Renal cortex interstitium (tissue), 15 donors: ENCODE results near the gene HES7. TPM values are rescaled to one million over a fixed set of nuclear protein-coding genes. Genes with fewer than 3 reads are reported as not detected.
"Not testable (repeated sequence)": the region's sequence is repeated elsewhere in the genome, so short reads cannot be mapped to it uniquely, and the experiment has no call there.

ENCODE experiments used
- DNase-seq, 11 donors: peaks; one replicate each; pipeline ENCODE4 v3.0.0-alpha.2; 2013; ENCODE audit warnings: low read depth in 9 of 11, low spot score in 4 of 11; ENCODE audit errors: extremely low read depth in 1 of 11
- long read RNA-seq, 16 experiments: transcript quantifications; one replicate each; lab custom pipeline, GENCODE V29; 2026
- polyA plus RNA-seq, 3 donors: library from polyadenylated mRNA; unstranded; fragments of 120-200 nt; gene quantifications; one replicate each; pipeline ENCODE4 v1.2.1, GENCODE V29; 2013; ENCODE audit not compliant: insufficient read length in 3 of 3

HES7 gene
- polyA plus RNA-seq = under 1 TPM in 1 of 3 donors, not detected in 2; 0.17 TPM
- long read RNA-seq, donor 1 = 0 reads
- long read RNA-seq, donor 2 = 0 reads
- long read RNA-seq, donor 3 = 0 reads
- long read RNA-seq, donor 4 = 0 reads
- long read RNA-seq, donor 5 = 0 reads
- long read RNA-seq, donor 6 = 0 reads
- long read RNA-seq, donor 7 = 0 reads
- long read RNA-seq, donor 8 = 0 reads
- long read RNA-seq, donor 9 = 0 reads
- long read RNA-seq, donor 10 = 0 reads
- long read RNA-seq, donor 11 = 0 reads
- long read RNA-seq, donor 12 = 0 reads
- long read RNA-seq, donor 13 = 0 reads
- long read RNA-seq, donor 14 = 0 reads
- long read RNA-seq, donor 15 = 0 reads
- long read RNA-seq, donor 16, partial matches to known transcripts = 0 of 1 reads
- long read RNA-seq, donor 16, other reads (novel, unspliced or antisense) = 0 of 1 reads

DNA sequence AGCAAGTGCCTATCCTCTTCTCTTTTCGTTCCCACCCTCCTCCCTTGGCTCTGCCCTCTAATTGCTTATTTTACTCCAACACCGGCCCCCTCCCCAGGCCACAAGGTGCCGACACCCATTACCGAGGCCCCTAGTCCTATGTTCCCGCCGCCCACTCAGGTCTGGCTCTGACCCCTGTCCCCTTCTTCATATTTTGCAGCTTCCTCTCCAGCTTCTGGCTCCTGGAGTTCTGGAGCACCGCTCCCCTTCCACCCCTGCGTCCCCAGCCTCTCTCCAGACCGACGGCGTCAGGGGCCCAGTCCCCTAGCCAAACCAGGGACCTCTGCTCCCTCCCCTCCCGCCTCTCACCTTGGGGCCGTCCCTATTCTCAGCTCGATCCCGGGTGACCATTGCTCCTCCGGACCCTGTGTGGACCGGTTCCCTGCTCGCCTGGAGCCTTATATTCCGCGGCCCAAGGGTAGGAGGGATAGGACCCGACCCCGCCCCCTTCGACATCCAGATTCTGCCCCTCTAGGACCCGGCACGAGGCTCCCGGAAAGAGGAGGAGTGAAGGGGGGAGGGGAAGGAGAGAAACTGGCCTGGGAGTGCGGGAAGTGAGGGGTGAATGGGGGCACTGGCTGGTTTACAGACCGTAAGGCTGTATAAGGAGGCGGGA is at the start of gene HES7:
Gene HES7, minus strand, starts transcription at position 412 of the 655 bp plus-strand sequence. Its CDS starts 22 bp downstream, at position 390.
- peak in 1 of 11 donors; percentile 13 for DNase-seq

GRCh38 chr17:8173056-8173870 is 49.4 kb upstream of the HES7 start:
- peak in 7 of 11 donors; percentile 86 to 94 (median 92) for DNase-seq

GRCh38 chr17:8170186-8170585 is 46.3 kb upstream of the HES7 start:
- DNase-seq = not testable (repeated sequence)

GRCh38 chr17:8167526-8167925 is 43.6 kb upstream of the HES7 start:
- DNase-seq = no peak

GRCh38 chr17:8166731-8167130 is 42.8 kb upstream of the HES7 start:
- no peak for DNase-seq

- no peak for DNase-seq
Measured at GRCh38 chr17:8164815-8165131, 40.9 kb upstream of the HES7 start.

DNA sequence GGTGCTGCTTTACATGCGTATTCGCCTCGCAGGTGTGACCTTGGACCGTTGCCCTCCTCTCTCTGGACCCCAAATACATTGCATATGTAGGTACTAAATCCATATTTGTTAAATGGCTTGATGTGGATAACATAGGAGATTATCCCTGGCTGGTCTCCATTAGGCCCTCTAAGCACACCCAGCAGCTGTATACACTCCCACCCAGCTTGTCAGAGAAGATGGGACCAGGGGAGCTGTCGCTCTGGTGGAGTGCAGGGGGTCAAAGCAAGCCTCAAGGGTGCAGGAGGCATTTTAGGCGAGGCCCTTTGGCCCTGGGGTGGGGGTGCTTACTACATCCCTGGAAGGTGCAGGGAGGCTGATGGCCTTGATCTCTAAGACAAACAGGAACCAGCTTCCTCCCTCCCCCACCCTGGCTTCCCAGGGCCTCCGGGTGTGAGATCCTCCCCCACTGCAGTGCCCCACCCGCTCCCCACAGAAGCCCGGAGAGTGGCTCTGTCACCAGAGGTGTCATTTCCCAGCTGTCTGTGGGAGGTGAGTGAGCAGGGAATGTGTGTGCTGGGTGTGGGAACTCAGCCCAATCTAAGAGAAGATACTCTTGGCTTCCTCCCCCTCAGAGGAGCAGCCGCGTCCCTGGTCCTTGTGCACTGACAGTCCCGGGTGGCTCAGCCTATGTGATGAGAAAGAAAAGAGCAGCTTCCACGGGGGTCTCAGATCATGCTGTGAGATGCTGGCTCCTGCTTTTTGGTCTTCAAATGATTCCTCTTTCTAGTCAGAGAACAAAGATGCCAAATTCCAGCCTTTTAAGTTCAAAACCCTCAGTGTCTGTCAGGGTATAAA is 40.3 kb upstream of the HES7 start:
- DNase-seq = peak in 1 of 11 donors; percentile 69

GRCh38 chr17:8162997-8163977 is 39.4 kb upstream of the HES7 start:
- no peak for DNase-seq

DNA sequence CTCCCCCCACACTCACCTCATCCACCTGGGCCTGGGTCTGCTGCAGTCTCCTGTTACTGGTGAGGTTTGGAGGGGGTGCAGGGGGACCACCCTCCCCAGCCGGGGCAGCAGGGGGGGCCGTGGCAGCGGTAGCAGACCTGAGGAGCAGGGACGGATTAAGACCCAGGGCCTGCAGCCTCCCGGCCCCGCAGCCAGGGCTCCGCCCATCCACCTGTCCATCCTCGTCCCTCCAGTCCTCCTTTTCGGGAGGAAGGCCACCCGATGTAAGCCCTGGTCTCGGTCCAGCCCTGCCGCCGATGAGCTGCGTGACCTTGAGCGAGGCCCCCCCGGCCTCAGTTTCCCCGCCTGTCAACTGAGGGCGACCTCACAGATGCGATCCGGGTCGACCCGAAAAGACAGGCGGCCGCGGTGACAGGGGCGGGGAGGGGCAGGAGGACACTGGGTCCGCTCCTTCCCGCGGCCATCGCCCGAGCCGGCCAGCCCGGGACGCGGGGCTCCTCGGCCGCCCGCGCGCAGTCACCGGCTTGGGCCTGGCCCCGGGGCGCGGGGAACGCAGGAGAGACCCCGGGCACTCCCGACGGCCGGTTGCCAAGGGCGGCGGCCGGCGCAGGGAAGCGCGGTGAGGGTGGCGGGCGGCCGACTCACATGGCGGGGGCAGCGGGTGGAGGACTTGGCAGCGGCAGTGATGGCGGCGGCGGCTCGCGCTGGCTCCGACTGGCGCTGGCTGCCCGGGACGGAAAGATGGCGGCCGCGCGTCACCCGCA is 38.5 kb upstream of the HES7 start, which contains the start of gene VAMP2:
Gene VAMP2, minus strand, starts transcription at position 716 of the 764 bp plus-strand sequence. Its CDS starts 69 bp downstream, at position 647.
- no peak for DNase-seq

GRCh38 chr17:8161289-8162232 is 37.7 kb upstream of the HES7 start:
- no peak for DNase-seq

DNA sequence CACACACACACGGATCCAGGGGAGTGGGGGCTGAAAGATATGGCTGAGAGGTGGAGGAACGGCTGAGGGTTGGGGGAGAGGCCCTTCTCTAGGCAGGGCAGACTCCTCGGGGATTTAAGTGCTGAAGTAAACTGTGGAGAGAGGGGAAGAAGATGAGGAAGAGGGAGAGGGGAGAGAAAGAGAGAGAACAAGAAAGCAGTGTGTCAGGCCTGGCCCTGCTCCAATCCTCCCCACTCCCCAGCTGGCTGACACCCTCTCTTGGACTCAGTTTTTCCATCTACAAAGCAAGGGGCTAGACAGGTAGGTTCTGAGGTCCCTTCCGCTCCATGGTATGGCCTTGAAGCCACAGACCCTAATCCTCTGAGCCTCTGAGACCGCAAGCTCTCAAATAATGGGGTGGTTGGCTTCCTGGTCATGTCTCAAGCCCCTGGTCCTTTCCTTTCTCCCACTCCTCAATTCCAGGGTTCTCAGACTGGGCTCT is 36.9 kb upstream of the HES7 start:
- no peak for DNase-seq

DNA sequence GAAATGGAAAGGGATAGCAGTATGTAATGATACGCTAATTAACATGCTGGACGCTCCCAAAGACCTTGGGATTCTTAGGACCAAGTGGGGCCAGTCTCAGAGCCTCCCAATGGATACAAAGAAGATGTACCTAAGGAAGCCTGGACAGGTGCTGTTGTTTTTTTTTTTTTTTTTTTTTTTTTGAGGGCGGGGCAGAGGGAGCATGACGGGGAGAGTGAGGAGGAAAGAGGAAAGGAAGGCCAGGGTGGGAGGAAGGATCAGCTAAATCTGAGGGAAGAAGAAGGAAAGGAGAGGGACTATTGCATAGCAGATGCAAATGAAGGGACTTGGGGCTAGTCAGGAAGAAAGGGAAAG is 36.3 kb upstream of the HES7 start:
- no peak for DNase-seq

- DNase-seq = no peak
Measured at GRCh38 chr17:8159459-8160223, 35.7 kb upstream of the HES7 start.

- DNase-seq = no peak
Measured at GRCh38 chr17:8159032-8159400, 35.1 kb upstream of the HES7 start.
